GM12892 (cell line): ENCODE data around the gene EGLN1.

Source experiments
- POLR2A ChIP-seq: IDR thresholded peaks from 2 replicates; pipeline ENCODE4 v1.6.1; 2011; ENCODE audit warnings: low read depth, low read length, control low read depth
- POLR2AphosphoS5 ChIP-seq: IDR thresholded peaks from 2 replicates; pipeline ENCODE4 v1.6.1; 2011; ENCODE audit warnings: low read depth, low read length, control low read depth
- TAF1 ChIP-seq: IDR thresholded peaks from 2 replicates; pipeline ENCODE4 v1.6.1; 2011; ENCODE audit warnings: low read depth, mild to moderate bottlenecking, control low read depth, low read length, borderline replicate concordance

DNA sequence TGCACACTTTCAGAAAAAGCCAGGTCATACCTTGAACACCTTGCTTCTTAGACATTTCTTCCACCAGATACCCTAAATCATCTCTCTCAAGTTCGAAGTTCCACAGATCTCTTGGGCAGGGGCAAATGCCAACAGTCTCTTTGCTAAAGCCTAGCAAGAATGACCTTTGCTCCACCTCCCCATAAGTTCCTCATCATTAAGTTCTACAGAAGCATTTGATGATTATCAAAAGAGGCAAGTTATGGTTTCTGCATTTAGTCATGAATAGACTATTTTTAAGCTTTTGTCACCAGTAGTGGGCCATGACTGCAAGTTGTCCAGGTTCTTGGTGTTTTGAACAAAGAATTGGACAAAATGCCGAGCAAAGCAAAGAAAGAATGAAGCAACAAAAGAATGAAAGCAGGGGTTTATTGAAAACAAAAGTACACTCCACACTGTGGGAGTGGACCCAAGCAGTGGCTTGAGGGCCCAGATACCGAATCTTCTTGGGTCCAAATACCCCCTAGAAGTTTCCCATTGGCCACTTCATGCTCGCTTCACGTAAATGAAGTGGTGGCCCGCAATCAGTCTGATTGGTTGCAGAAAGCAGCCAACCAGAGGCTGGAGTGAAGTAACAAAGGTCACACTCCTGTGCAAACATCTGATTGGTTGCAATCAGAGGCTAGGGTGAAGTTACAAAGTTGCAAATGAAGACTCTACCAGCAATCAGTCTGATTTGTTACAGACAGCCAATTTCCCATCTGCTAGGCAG, 9.8 kb upstream of the EGLN1 start:
- TF ChIP-seq POLR2AphosphoS5: no peak
- no peak for TF ChIP-seq TAF1
- TF ChIP-seq POLR2A: no peak
